PFSK-1 (cell line): ENCODE measurements around the gene SMIM35.

Experiments
- POLR2AphosphoS5 ChIP-seq: IDR thresholded peaks from 2 replicates; pipeline ENCODE4 v1.6.1; 2012; ENCODE audit warnings: low read depth, mild to moderate bottlenecking, control low read depth, low read length, moderate library complexity
- SIN3A ChIP-seq: IDR thresholded peaks from 2 replicates; pipeline ENCODE4 v1.6.1; 2012; ENCODE audit warnings: mild to moderate bottlenecking, low read length, moderate library complexity, borderline replicate concordance; ENCODE audit not compliant: insufficient read depth
- TAF1 ChIP-seq: IDR thresholded peaks from 2 replicates; pipeline ENCODE4 v1.6.1; 2012; ENCODE audit warnings: low read length, control low read depth, borderline replicate concordance; ENCODE audit not compliant: insufficient read depth

DNA sequence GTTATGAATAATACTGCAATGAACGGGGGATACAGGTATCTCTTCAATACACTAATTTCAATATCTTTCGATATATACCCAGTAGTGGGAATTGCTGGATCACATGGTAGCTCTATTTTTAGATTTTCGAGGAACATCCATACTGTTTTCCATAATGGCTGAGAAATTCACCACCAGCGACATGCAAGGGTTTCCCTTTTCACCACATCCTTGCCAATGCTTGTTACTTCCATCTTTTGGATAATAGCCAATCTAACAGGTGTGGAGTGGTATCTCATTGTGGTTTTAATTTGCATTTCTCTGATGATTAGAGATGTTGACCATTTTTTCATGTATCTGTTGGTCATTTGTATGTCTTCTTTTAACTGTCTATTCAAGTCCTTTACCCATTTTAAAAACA lies 94.6 kb downstream of the SMIM35 start:
- TF ChIP-seq POLR2AphosphoS5 (no peak), TAF1 (no peak), SIN3A (no peak)
